SU-DHL-6 (cell line): Measurements from ENCODE around the gene ARHGAP29.

Source experiments
- EZH2phosphoT487 ChIP-seq: fragments of 200-600 bp; sonication (generic), shearing (Covaris generic); conservative IDR thresholded peaks from 2 replicates; pipeline ENCODE4 v1.6.1; 2018; ENCODE audit warnings: mild to moderate bottlenecking, antibody characterized with exemption, low read length, moderate library complexity, mixed read lengths
- TF ChIP-seq, protein P1 (sequence below): fragments of 200-600 bp; sonication (generic); IDR thresholded peaks from one replicate; pipeline ENCODE4 v1.5.1; 2017; ENCODE audit warnings: antibody characterized with exemption, mild to moderate bottlenecking, low read length, moderate library complexity; ENCODE audit not compliant: insufficient read depth, poor library complexity, severe bottlenecking

DNA sequence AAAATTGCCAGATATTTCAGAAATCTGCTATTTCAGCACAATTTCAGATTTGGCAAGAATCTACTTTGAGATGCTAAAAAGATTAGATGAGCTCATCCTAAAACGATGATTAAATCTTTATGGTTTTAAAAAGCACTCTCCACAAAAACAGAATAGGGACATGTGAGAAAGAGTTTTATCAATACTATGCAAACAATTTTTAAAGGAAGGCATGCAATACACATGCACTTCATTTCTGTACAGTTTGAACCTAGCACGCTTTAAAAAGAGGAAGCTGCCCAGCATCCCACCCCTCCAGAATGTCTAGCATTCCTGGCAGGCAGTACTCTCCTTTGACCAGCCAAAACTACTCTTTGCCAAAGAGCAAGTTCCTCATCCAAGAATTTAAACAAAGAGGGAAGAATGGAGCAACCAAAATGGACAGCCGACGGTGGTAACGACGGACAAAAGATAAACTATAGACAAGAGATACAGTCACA, 1.3 kb downstream of the ARHGAP29 start:
- TF ChIP-seq, protein P1, sequence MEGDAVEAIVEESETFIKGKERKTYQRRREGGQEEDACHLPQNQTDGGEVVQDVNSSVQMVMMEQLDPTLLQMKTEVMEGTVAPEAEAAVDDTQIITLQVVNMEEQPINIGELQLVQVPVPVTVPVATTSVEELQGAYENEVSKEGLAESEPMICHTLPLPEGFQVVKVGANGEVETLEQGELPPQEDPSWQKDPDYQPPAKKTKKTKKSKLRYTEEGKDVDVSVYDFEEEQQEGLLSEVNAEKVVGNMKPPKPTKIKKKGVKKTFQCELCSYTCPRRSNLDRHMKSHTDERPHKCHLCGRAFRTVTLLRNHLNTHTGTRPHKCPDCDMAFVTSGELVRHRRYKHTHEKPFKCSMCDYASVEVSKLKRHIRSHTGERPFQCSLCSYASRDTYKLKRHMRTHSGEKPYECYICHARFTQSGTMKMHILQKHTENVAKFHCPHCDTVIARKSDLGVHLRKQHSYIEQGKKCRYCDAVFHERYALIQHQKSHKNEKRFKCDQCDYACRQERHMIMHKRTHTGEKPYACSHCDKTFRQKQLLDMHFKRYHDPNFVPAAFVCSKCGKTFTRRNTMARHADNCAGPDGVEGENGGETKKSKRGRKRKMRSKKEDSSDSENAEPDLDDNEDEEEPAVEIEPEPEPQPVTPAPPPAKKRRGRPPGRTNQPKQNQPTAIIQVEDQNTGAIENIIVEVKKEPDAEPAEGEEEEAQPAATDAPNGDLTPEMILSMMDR: no peak
- TF ChIP-seq EZH2phosphoT487: no peak
